ENCODE results near the gene TXNL4A.
"Not testable (repeated sequence)": the region's sequence is repeated elsewhere in the genome, so short reads cannot be mapped to it uniquely, and the experiment has no call there.

Gene TXNL4A

GRCh38 chr18:79961527-79962291 is 26.7 kb downstream of the TXNL4A start:
- H3K4me3 ChIP-seq (ENCODE audit: low read depth, low read length) = no peak overlapping the region
- in situ Hi-C loops (cut with HindIII; ENCODE audit: low sequenced_read_pairs) = no loop called here
- TF ChIP-seq CTCF (IDR thresholded peaks at IDR 0.05; ENCODE audit: low read depth, low read length, missing control alignments) = no peak
- DNase-seq (ENCODE audit: low read depth) = no peak

- in situ Hi-C loops (cut with HindIII; ENCODE audit: low sequenced_read_pairs) = no loop called here
- no peak overlapping the region for H3K4me3 ChIP-seq (ENCODE audit: low read depth, low read length)
- no peak for DNase-seq (ENCODE audit: low read depth)
- no peak for TF ChIP-seq CTCF (IDR thresholded peaks at IDR 0.05; ENCODE audit: low read depth, low read length, missing control alignments)
Observed at GRCh38 chr18:79960921-79961526, 27.3 kb downstream of the TXNL4A start.

- H3K4me3 ChIP-seq (ENCODE audit: low read depth, low read length); in situ Hi-C loops (cut with HindIII; ENCODE audit: low sequenced_read_pairs); DNase-seq (ENCODE audit: low read depth): not testable (repeated sequence)
- peak; percentile 4 for TF ChIP-seq CTCF (IDR thresholded peaks at IDR 0.05; ENCODE audit: low read depth, low read length, missing control alignments)
Observed at GRCh38 chr18:79960161-79960801, 28.1 kb downstream of the TXNL4A start.

GRCh38 chr18:79958981-79959380 is 29.4 kb downstream of the TXNL4A start:
- no peak for TF ChIP-seq CTCF (IDR thresholded peaks at IDR 0.05; ENCODE audit: low read depth, low read length, missing control alignments)
- H3K4me3 ChIP-seq (ENCODE audit: low read depth, low read length) = no peak overlapping the region
- no peak for DNase-seq (ENCODE audit: low read depth)
- in situ Hi-C loops (cut with HindIII; ENCODE audit: low sequenced_read_pairs) = no loop called here

GRCh38 chr18:79956276-79956675 is 32.1 kb downstream of the TXNL4A start:
- no peak for DNase-seq (ENCODE audit: low read depth)
- H3K4me3 ChIP-seq (ENCODE audit: low read depth, low read length) = no peak overlapping the region
- in situ Hi-C loops (cut with HindIII; ENCODE audit: low sequenced_read_pairs) = no loop called here
- TF ChIP-seq CTCF (IDR thresholded peaks at IDR 0.05; ENCODE audit: low read depth, low read length, missing control alignments) = no peak

- in situ Hi-C loops (cut with HindIII; ENCODE audit: low sequenced_read_pairs) = no loop called here
- TF ChIP-seq CTCF (IDR thresholded peaks at IDR 0.05; ENCODE audit: low read depth, low read length, missing control alignments) = no peak
- DNase-seq (ENCODE audit: low read depth) = no peak
- H3K4me3 ChIP-seq (ENCODE audit: low read depth, low read length) = no peak overlapping the region
Observed at GRCh38 chr18:79955302-79956075, 32.9 kb downstream of the TXNL4A start.
